Mammary epithelial cell (primary cell): Measurements from ENCODE around the gene CCNF.

Experiments
- EZH2 ChIP-seq: IDR thresholded peaks from 2 replicates; pipeline ENCODE4 v1.6.1; 2012; ENCODE audit warnings: low read length, inconsistent platforms, borderline replicate concordance
- TF ChIP-seq, protein P1 (sequence below), 2 donors: IDR thresholded peaks in 1 of 2; conservative IDR thresholded peaks in 1 of 2; 2 replicates each; pipeline ENCODE4 v1.5.1; 2011 to 2012; ENCODE audit warnings: inconsistent platforms in 2 of 2, low read length in 2 of 2, mild to moderate bottlenecking in 2 of 2, control low read depth in 1 of 2, low read depth in 1 of 2; ENCODE audit not compliant: insufficient read depth in 1 of 2; ENCODE audit errors: extremely low read depth in 1 of 2

DNA sequence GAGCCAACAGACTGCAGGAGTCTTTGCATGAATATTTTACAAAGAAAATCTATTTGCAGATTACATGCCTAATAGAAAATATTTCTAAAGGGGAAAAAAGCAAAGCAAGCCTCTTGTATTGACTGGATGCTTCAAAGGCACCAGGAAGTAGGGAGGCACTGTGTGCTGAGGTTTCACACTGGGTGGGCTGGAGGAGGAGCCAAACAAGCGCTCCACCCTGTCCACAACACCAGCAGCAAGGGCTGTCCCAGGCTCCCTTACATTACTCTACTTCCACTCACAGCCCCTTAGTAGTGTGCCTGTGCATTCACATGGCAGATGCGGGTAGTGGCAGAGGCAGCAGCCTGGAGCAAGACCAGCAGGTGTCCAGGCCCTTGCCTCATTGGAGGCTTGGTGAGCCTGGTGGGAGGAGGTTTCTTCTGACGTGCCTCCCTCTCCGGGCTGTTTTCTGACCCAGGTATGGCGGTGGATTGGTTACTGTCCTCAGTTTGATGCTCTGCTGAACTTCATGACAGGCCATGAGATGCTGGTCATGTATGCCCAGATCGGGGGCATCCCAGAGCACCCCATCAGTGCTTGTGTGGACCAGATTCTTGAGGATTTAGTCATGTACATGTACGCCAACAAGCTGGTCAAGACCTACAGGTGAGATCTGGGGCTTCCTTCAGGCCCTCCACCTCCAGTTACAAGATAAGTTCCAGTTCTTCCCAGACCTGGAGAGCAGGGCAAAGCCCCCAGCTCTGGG is 7.0 kb upstream of the CCNF start:
- TF ChIP-seq, protein P1, sequence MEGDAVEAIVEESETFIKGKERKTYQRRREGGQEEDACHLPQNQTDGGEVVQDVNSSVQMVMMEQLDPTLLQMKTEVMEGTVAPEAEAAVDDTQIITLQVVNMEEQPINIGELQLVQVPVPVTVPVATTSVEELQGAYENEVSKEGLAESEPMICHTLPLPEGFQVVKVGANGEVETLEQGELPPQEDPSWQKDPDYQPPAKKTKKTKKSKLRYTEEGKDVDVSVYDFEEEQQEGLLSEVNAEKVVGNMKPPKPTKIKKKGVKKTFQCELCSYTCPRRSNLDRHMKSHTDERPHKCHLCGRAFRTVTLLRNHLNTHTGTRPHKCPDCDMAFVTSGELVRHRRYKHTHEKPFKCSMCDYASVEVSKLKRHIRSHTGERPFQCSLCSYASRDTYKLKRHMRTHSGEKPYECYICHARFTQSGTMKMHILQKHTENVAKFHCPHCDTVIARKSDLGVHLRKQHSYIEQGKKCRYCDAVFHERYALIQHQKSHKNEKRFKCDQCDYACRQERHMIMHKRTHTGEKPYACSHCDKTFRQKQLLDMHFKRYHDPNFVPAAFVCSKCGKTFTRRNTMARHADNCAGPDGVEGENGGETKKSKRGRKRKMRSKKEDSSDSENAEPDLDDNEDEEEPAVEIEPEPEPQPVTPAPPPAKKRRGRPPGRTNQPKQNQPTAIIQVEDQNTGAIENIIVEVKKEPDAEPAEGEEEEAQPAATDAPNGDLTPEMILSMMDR (conservative IDR thresholded peaks at IDR 0.05 in 1 of 2, IDR thresholded peaks at IDR 0.05 in 1 of 2; ENCODE audit: extremely low read depth in 1 of 2, insufficient read depth in 1 of 2, low read depth in 1 of 2, low read length in 2 of 2), result no peak
- TF ChIP-seq EZH2, result no peak
